DMS153 treated with DMSO at 0.1 percent for 48 hours (cell line): ENCODE measurements around the gene SOWAHB.
A peak's percentile ranks its signal among the peaks of the same experiment; 100 is the strongest.
"Not testable (repeated sequence)": the region's sequence is repeated elsewhere in the genome, so short reads cannot be mapped to it uniquely, and the experiment has no call there.

Experiments
- DNase-seq: peaks from one replicate; lab custom pipeline; 2025; ENCODE audit not compliant: unreplicated experiment; lab: John Stamatoyannopoulos, UW

The SOWAHB gene

DNA sequence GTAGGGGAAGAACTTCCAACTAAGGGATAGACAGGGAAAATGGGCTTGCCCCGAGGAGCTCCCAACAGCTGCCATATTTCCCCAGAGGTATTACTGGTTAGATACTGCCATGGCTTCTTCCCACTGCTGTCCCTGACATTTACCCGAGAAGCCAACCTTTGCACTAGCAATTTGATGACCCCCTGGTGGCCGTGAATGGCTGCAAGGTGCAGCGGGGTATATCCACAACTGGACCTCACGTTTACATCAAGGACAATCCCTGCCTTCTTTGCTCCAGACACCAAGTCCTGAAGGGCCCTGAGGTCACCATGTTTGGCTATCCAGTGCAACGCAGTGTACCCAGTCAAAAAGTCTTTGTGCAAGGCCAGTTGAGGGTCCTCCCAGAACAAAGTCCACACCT is 2.3 kb downstream of the SOWAHB start:
- DNase-seq: no peak

DNA sequence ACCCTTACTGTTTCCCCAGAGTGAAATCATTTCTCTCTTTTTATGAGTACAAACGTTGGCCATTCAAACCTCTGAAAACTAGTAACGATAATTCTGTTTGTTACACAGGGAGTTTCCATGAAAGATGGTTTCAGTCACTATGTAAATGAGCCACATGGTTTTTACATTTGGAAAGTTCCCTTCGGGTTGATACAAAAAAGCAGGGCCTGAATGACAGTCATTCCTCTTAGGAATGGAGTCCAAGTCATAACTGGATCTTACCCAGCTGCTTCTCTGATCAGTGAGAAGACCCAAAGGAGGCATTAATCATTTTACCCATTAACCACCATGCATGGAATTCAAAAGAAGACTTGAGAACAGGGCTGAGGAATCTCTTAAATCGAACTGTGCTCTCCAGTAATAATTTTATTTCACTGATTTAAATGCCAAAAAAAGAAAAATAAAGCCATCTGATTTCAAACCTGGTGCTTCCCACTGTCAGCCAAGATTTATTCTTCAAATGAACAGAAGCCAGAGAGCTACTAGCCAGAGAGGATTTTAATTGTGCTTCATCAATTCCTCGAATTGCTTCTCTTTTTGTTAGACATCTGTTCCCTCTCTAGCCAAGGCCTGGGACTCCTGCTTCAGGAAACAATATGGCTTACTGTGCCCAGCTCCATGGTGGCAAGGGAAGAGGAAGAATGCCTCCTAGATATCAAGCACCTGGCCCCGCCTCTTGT is 3.2 kb downstream of the SOWAHB start:
- DNase-seq: no peak

DNA sequence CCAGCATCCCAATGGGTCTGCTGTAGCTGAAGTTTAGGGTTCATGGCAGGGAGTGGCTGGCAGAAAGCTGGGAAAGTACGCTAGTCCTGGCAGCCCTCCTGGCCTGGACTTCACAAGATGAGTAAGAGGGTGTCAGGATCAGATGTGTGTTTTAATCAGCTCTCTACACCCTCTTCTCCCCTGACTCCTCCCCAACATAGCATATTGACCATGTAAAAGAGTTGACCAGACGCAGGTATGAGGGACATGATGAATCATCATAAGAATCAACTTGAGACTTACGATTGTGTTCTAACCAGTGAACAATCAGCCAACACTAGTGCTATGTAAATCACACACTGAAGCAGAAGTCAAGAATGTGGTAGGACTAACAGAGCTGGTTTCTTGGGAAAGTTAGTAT is 5.3 kb downstream of the SOWAHB start:
- DNase-seq: no peak

DNA sequence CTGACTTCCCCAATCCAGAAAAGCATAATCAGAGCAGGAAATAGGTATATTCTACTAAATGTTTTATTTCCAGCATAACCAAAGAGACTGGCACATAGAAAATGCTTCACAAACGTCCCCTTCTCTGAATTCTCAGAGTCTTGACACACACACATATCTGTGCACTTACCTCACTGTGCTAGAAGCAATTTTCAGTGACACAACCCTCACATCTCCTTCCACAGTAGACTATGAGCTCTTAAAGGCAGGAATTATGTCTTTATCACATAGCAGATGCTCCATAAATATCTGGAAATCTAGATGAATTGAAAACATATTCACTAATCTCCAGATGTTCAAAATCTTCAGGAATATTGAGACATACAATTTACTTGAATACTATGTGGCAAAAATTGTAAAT is 5.9 kb downstream of the SOWAHB start:
- no peak for DNase-seq

DNA sequence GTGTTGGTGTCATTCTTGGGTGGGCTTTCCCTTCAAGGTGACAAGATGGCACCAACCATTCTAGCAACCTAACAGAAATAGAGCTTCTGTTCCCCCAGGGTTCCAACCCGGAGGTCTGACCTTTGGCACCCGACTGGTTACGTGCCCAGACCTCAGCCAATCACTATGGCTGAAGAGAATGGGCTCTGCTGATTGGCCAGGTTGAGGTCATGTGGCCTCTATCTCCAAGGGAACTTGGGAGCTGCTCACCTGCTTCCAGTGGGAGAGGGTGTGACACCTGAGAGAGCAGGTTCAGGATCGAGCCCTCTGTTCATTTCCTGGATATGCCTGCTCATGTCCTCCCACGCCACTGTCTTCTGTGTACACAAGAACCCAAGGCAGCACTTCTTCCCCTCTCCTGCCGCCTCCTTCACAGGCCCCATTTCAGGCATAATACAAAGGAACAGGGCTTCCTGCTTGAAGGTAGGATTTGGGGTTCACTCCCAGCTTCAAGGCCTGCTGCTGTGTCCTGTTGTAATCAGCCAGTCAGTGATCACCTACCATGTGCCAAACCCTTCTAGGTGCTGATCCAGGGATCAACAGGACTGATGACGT is 11.0 kb downstream of the SOWAHB start:
- DNase-seq: no peak

DNA sequence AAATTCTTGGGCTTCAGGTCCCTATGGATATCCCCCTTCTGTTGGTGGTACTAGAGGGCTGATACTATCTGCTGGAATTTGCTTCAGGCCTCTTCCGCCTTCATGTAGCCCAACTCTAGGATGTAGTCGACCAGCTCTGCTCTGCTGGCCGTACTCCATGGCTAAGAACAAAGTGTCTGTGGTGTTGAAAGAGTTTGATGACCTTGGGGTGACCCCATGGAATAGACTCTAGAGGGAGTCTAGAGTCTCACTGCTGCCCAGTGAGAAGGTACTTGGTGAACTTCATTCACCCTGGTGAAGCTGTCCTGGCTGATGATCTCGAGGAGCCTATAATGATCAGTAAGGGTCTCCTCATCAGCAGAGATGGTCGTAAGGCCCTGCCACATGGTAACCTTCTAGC is 11.7 kb downstream of the SOWAHB start:
- DNase-seq: no peak

DNA sequence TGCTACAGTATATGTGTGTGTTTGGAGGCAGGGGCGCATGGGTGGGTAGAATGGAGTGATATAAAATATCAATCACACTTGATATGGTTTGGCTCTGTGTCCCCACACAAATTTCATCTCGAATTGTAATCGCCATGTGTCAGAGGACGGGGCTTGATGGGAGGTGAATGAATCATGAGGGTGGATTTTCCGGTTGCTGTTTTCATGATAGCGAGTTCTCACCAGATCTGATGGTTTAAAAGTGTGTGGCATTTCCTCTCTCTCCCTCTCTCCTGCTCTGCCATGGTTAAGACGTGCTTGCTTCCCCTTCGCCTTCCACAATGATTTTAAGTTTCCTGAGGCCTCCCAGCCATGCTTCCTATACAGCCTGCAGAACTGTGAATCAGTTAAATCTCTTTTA is 14.8 kb downstream of the SOWAHB start:
- DNase-seq: no peak

DNA sequence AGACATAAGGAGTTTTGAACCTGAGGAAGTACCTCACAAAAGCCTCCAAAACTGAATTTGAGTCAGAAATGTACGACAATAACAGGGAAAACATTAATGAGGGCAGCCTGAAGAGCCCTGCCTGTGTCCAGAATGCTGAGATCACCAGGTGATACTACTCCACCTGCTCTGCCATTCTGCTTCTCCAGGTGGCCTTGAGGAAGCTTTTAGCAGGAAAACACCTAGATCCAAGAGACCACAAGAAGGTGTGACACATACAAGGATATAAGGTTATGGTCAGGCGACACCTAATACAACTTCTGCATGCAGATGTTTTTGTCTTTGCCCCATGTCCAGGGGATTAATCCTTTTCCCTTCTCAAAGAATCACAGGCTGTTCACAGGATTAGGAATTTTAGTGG is 15.3 kb downstream of the SOWAHB start:
- peak; percentile 20 for DNase-seq

DNA sequence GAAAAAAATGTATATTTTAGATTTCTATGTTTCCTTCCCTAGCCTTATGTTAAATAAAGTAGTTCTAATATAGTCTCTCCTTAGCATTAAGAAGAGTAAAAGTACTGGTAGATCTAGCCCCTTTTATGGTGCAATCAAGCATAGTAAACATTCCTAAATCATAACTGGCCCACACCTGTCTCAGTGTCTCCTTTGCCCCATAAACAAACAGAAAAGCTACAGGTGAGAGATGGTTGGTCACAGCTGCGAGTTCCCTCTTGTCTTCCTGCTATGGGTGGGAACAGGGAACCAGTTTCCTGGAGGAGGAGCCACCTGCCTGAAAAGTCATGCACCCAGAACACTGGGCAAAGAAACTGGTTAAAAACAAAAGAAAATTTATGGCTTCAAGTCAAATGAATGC is 16.6 kb downstream of the SOWAHB start:
- DNase-seq: peak; percentile 77

DNA sequence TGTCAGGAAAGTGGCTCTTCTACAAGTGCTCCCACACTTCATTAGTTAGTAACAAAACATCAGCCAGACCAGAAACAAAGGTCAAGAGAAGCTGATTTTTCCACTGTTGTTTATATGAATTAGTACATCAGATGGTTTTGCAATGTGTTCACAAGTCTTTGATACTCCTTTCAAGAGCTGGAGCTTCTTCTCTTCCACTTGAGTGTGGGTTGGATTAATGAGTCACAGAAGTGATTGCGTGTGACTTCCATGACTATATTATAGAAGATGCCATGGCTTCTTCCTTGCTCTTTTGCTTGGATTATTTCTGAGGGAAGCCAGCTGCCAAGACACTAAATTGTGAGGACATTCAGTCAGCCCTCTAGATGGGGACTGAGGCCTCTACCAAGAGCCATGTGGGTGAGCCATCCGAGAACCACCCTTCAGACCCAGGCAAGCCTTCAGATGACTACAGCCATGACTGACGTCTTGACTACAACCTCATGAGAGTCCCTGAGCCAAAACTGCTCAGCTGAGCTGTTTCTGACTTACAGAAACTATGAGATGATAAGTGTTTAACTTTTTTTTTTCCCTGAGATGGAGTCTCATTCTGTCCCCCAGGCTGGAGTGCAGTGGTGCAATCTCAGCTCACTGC is 18.1 kb downstream of the SOWAHB start:
- no peak for DNase-seq

DNA sequence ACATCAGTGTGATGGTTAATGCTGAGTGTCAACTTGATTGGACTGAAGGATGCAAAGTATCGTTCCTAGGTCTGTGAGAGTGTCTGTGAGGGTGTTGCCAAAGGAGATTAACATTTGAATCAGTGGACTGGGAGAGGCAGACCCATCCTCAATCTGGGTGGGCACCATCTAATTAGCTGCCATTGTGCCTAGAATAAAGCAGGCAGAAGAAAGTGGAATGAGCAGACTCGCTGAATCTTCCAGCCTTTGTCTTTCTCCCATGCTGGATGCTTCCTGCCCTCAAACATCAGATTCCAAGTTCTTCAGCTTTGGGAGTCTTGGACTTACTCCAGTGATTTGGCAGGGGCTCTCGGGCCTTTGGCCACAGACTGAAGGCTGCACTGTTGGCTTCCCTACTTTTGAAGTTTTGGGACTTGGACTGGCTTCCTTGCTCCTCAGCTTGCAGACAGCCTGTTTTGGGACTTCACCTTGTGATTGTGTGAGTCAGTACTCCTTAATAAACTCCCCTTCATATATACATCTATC is 19.2 kb downstream of the SOWAHB start:
- not testable (repeated sequence) for DNase-seq

DNA sequence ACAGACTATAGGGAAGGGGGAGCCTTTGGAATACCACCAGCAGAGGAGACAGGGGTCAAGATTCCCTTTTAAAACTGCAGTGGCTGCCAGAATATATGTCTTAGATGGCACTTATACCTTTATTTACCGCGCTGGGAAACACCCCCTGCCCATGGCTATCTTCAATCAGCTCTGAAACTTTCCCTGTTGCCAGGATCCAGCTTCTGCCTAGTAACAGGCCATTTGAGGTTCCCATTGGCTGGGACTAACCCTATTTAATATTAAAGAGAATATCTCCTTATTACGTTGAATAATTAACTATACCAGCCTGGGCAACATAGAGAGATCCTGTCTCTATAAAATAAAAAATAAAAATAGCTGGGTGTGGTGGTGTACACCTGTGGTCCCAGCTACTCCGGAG is 23.8 kb downstream of the SOWAHB start:
- no peak for DNase-seq

DNA sequence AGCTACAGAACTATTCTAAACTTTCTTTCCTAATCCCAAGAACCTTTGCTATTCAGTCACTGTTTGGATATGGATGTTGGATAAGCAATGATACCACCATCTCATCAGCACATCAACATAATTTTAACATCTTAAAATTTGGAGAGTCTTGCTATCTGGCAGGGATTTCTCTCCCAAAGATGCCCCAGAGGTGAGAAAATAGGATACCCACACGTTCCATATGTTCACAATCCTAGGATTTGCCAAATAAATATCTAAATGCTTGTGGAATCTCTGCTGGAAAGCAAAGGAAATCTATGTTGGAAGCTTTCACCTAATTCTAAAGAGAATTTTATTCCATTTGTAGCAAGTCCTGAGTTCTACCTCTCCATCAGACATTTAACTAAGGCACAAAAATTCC is 24.4 kb downstream of the SOWAHB start:
- no peak for DNase-seq

DNA sequence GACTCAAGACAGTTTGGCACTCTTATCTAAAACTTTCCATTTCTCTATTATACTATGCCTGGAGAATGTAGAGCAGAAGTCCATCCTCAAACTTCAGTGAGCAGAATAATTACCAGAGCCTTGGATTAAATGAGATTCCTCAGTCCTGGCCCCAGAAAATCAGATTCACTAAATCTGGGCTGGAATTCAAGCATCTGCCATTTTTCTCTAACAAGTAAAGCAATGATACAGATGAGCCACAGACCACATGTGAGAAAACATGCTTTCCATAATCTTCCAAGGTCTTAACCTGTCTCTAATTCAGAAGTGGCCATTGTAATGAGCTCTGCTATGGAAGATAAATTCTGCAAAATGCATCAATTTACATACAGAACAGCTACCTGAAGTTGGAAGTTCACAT is 25.4 kb downstream of the SOWAHB start:
- no peak for DNase-seq

DNA sequence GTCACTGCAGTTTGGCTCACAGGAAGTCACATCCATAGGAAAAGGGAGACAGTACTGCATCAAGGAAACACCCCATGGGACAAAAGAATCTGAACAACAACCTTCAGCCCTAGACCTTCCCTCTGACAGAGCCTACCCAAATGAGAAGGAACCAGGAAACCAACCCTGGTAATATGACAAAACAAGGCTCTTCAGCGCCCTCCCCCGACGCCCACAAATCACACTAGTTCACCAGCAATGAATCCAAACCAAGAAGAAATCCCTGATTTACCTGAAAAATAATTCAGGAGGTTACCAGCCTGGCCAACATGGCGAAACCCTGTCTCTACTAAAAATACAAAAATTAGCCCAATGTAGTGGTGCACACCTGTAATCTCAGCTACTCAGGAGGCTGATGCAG is 29.2 kb downstream of the SOWAHB start:
- not testable (repeated sequence) for DNase-seq

DNA sequence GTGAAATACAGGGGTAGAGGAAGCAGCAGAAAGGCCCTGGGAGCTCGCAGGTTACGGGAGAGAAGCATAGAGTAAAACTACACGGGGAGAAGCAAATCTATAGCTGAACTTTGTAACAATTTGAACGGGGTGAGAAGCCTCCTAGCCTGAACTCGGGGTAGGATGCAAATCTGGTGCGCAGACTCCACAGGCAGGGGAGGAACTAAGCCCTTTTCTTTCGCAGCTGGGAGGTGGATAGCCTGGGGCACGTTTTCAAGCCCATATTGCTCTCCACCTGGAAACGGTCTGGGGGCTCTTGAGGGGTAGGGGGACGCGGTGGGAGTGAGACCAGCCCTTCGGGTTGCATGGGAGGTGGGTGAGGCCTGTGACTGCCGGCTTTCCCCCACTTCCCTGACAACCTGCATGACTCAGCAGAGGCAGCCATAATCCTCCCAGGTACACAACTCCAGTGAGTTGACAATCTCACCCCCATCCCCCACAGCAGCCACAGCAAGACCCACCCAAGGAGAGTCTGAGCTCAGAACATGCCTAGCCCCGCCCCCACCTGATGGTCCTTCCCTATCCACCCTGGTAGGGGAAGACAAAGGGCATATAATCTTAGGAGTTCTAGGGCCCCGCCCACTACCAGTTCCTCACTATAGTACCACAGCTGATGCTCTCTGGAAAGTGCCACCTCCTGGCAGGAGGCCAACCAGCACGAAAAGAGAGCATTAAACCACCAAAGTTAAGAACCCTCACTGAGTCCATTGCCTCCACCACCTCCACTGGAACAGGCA is 29.9 kb downstream of the SOWAHB start:
- no peak for DNase-seq

DNA sequence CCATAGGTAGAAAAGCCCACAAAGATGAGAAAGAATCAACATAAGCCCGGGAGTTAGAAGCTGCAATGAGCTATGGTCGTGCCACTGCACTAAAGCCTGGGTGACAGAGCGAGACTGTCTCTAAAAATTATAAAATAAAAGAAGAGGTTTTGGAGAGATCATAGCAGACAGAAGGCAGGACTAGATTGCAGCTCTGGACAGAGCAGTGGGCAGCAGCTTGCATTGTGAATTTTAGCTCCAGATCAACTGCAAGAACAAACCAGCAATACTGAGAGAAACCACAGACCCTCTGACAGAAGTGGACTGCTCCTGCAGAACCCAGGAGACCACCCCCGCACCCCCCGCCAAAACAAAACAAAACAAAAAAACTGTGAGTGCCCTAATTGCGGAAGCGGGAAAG is 30.6 kb downstream of the SOWAHB start:
- DNase-seq: no peak

DNA sequence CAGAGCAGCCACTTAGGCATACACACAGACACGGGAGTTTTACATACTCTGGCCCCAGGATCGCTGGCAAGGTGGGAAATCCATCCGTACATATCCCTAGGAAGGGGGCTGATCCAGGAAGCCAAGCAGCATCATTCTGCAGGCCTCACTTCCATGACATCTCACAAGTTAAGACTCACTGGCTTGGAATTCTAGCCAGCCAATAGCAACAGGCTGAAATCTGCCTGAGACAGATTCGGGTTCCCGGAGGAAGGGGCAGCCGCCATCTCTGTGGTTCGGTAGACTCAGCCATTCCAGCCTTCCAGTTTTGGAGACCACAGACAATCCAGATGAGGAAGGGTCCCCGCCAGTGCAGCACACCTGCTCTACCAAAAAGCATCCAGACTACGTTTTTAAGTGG is 31.3 kb downstream of the SOWAHB start:
- no peak for DNase-seq

DNA sequence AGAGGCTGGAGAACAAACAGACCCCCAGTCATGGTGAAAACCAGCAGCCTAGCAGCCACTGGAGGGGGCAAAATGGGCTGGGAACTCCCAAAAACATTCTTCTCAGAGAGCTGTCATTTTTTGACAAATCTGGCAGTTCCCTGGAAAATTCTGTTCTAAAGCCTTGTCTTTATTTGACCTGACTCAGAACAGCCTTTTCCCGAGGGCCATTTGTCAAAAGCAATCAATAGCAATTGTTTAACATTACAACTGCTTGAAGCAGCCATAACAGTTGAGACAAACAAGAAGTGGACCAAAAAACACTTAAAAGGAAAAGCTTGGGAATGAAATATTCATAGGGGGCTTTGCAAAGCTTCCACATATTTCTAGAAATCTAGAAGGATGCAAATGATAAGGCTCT is 39.6 kb downstream of the SOWAHB start:
- DNase-seq: no peak

DNA sequence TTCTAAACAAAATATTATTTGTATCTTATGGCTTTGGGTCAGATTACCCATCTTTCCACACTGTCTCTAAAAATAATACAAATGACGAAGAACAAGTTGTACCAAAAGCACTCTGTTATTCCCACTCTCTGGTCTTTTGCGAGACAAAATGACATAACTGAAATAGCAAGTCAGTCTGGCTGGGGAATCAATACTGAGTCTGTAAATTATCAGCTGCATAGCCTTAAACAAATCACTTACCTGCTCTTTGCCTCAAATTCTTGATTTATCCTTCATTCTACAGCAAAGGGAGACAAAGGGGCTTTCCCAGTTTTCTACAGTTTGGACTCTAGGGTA is 40.9 kb downstream of the SOWAHB start:
- no peak for DNase-seq

DNA sequence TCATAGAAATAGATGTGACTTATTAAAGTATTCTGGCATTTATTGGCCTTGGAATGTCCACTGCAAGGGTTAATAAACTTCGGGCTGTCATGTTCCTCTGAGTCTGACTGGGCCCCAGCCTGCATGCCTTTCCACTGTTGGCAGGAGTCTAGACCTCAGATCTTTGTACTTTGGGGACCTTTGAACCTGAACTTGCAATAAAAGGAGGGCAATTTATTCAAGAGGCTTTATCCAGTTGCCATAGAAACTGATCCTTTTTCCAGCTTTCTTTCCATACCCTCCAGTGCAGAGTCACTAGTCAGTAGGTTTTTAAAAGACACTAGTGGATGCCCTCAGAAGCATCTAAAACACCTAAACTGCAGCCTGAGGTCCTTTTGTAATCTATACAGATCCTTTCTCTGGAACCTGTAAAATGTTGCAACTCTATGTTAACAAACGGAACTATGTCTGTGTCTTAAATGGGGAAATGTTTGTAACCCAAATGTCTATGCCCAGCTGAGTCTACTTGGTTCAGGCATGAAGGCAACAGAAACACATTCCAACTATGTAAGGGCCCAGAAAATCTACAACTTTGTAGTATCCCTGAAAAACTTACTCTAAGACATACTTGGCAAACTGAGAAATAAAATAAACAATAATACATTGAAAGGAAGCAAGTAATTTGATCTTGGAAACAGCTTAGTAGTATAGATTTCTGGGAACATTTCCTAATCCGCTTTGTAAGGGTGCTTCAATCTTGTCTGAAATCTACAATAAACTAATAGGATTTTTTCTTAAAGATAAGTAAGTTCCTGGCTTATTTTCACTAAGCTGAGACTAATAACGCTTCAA is 41.5 kb downstream of the SOWAHB start:
- DNase-seq: no peak
